Astrocyte (in vitro differentiated cells and primary cell): ENCODE data around the gene UGT1A5. TPM values are rescaled to one million over a fixed set of nuclear protein-coding genes. Genes with fewer than 3 reads are reported as not detected.

Experiments
- DNase-seq: peaks from one replicate; pipeline ENCODE4 v3.0.0-alpha.2; 2010; ENCODE audit warnings: low read depth
- FAIRE-seq: peaks from 2 replicates; lab custom pipeline; 2011; peaks lifted over from hg19 to GRCh38; lab: Jason Lieb, UNC
- H2AFZ ChIP-seq: 2 replicates; pipeline ENCODE4 v1.6.0; 2012; ENCODE audit warnings: low read depth, low read length, inconsistent platforms
- H3K27ac ChIP-seq: 2 replicates; pipeline ENCODE4 v1.5.1; 2011; ENCODE audit warnings: low read depth, low read length, inconsistent platforms
- H3K27me3 ChIP-seq: 2 replicates; pipeline ENCODE4 v1.6.0; 2011; ENCODE audit warnings: low read length, inconsistent platforms; ENCODE audit not compliant: insufficient read depth
- H3K36me3 ChIP-seq: 2 replicates; pipeline ENCODE4 v1.5.1; 2011; ENCODE audit warnings: low read length, inconsistent platforms; ENCODE audit not compliant: insufficient read depth
- H3K4me1 ChIP-seq: 2 replicates; pipeline ENCODE4 v1.5.1; 2011; ENCODE audit warnings: low read length, inconsistent platforms; ENCODE audit not compliant: insufficient read depth
- H3K4me2 ChIP-seq: 2 replicates; pipeline ENCODE4 v1.6.0; 2012; ENCODE audit warnings: low read length, inconsistent platforms
- H3K4me3 ChIP-seq: 2 replicates; pipeline ENCODE4 v1.5.1; 2011; ENCODE audit warnings: low read depth, mild to moderate bottlenecking, low read length, inconsistent platforms; ENCODE audit not compliant: insufficient read depth
- H3K79me2 ChIP-seq: 2 replicates; pipeline ENCODE4 v1.6.0; 2012; ENCODE audit warnings: mild to moderate bottlenecking, low read length, inconsistent platforms; ENCODE audit not compliant: insufficient read depth
- H3K9ac ChIP-seq: 2 replicates; pipeline ENCODE4 v1.6.0; 2012; ENCODE audit warnings: mild to moderate bottlenecking, low read length, inconsistent platforms
- H3K9me3 ChIP-seq: 2 replicates; pipeline ENCODE4 v1.5.1; 2012; ENCODE audit warnings: low read depth, mild to moderate bottlenecking, low read length, inconsistent platforms; ENCODE audit not compliant: insufficient read depth
- H4K20me1 ChIP-seq: 2 replicates; pipeline ENCODE4 v1.6.0; 2012; ENCODE audit warnings: low read length, inconsistent platforms; ENCODE audit not compliant: insufficient read depth
- H3K27ac Mint-ChIP-seq: one replicate; pipeline ENCODE4 v1.8.0; 2021; ENCODE audit warnings: mild to moderate bottlenecking, mixed read lengths; ENCODE audit not compliant: unreplicated experiment
- H3K27me3 Mint-ChIP-seq: one replicate; pipeline ENCODE4 v1.8.0; 2021; ENCODE audit warnings: low read depth, mixed read lengths; ENCODE audit not compliant: unreplicated experiment
- H3K36me3 Mint-ChIP-seq: one replicate; pipeline ENCODE4 v1.8.0; 2021; ENCODE audit warnings: low read depth, mixed read lengths; ENCODE audit not compliant: unreplicated experiment
- H3K4me1 Mint-ChIP-seq: one replicate; pipeline ENCODE4 v1.8.0; 2021; ENCODE audit warnings: low read depth, mixed read lengths; ENCODE audit not compliant: unreplicated experiment
- H3K4me3 Mint-ChIP-seq: one replicate; pipeline ENCODE4 v1.8.0; 2021; ENCODE audit warnings: mild to moderate bottlenecking, moderate library complexity, mixed read lengths; ENCODE audit not compliant: unreplicated experiment
- H3K9me3 Mint-ChIP-seq: one replicate; pipeline ENCODE4 v1.8.0; 2021; ENCODE audit warnings: mild to moderate bottlenecking, mixed read lengths; ENCODE audit not compliant: unreplicated experiment
- CTCF ChIP-seq: IDR thresholded peaks from 2 replicates; pipeline ENCODE4 v1.5.1; 2011; ENCODE audit warnings: low read depth, mild to moderate bottlenecking, inconsistent platforms, low read length, moderate library complexity; ENCODE audit not compliant: insufficient read depth
- EZH2 ChIP-seq: IDR thresholded peaks from 2 replicates; pipeline ENCODE4 v1.6.1; 2012; ENCODE audit warnings: mild to moderate bottlenecking, low read length, inconsistent platforms; ENCODE audit not compliant: insufficient read depth
- total RNA-seq: library from RNA; stranded (reverse); gene quantifications from 2 replicates; pipeline ENCODE4 v1.2.1, GENCODE V29; 2021

The UGT1A5 gene
- total RNA-seq, 1 donor from 2014 or later, result not detected

- Histone ChIP-seq H3K27me3 (no peaks in the 10 kb centered on the region), H3K27ac (no peak within 1 kb of the TSS), H3K36me3 (no peaks in the 10 kb centered on the region), H3K4me2 (no peak within 1 kb of the TSS), H3K79me2 (no peaks in the 10 kb centered on the region), H3K4me3 (no peak within 1 kb of the TSS), H3K4me1 (no peaks in the 10 kb centered on the region), H4K20me1 (no peaks in the 10 kb centered on the region), H2AFZ (no peak within 1 kb of the TSS), H3K9me3 (peaks cover 8% of the 10 kb centered on the region), H3K9ac (no peak within 1 kb of the TSS)
- Mint-ChIP-seq H3K36me3 (no peaks in the 10 kb centered on the region), H3K27ac (no peak within 1 kb of the TSS), H3K4me1 (no peaks in the 10 kb centered on the region), H3K9me3 (peaks cover 22% of the 10 kb centered on the region), H3K27me3 (peaks cover 6% of the 10 kb centered on the region), H3K4me3 (no peak within 1 kb of the TSS)
- TF ChIP-seq CTCF (no peak), EZH2 (no peak)
- no peak for FAIRE-seq
- no peak for DNase-seq
These were observed 65.3 kb downstream of the UGT1A5 start, which contains the start of gene MROH2A for GRCh38 chr2:233778030-233778429. Gene MROH2A (plus strand): TSS chr2:233778330. CDS start chr2:233779359, 1,029 bp downstream.

GRCh38 chr2:233779722-233780121 is 67.0 kb downstream of the UGT1A5 start:
- DNase-seq, result no peak
- no peak for FAIRE-seq
- peaks cover 8% of the 10 kb centered on the region for H3K9me3 ChIP-seq
- Mint-ChIP-seq H3K27me3 (peaks cover 6% of the 10 kb centered on the region), H3K4me3 (no peak overlapping the region), H3K27ac (no peak overlapping the region), H3K9me3 (peaks cover 22% of the 10 kb centered on the region), H3K4me1 (no peaks in the 10 kb centered on the region), H3K36me3 (no peaks in the 10 kb centered on the region)
- no peak overlapping the region for H3K4me3 ChIP-seq
- no peaks in the 10 kb centered on the region for H3K27me3 ChIP-seq
- H2AFZ ChIP-seq, result no peak overlapping the region
- H3K27ac ChIP-seq, result no peak overlapping the region
- H3K9ac ChIP-seq, result no peak overlapping the region
- no peaks in the 10 kb centered on the region for H3K4me1 ChIP-seq
- no peaks in the 10 kb centered on the region for H3K79me2 ChIP-seq
- TF ChIP-seq CTCF (no peak), EZH2 (no peak)
- H3K36me3 ChIP-seq, result no peaks in the 10 kb centered on the region
- no peak overlapping the region for H3K4me2 ChIP-seq
- H4K20me1 ChIP-seq, result no peaks in the 10 kb centered on the region

- H3K4me3 ChIP-seq, result no peak overlapping the region
- peaks cover 16% of the 10 kb centered on the region for H3K9me3 Mint-ChIP-seq
- no peak overlapping the region for H3K4me3 Mint-ChIP-seq
- H3K4me2 ChIP-seq, result no peak overlapping the region
- H3K27ac ChIP-seq, result no peak overlapping the region
- H3K27me3 Mint-ChIP-seq, result peaks cover 6% of the 10 kb centered on the region
- no peaks in the 10 kb centered on the region for H3K27me3 ChIP-seq
- H3K4me1 Mint-ChIP-seq, result no peaks in the 10 kb centered on the region
- no peak overlapping the region for H2AFZ ChIP-seq
- no peaks in the 10 kb centered on the region for H3K36me3 ChIP-seq
- FAIRE-seq (no peak), DNase-seq (no peak)
- peaks cover 4% of the 10 kb centered on the region for H3K9me3 ChIP-seq
- no peaks in the 10 kb centered on the region for H3K4me1 ChIP-seq
- TF ChIP-seq EZH2 (no peak), CTCF (no peak)
- no peak overlapping the region for H3K9ac ChIP-seq
- no peaks in the 10 kb centered on the region for H3K36me3 Mint-ChIP-seq
- H3K79me2 ChIP-seq, result no peaks in the 10 kb centered on the region
- no peaks in the 10 kb centered on the region for H4K20me1 ChIP-seq
- H3K27ac Mint-ChIP-seq, result no peak overlapping the region
These were observed 68.1 kb downstream of the UGT1A5 start for GRCh38 chr2:233780771-233781170.
